Gastrocnemius medialis (tissue), 4 donors: ENCODE measurements around the gene RNU1-1. TPM values are rescaled to one million over a fixed set of nuclear protein-coding genes. Genes with fewer than 3 reads are reported as not detected.
"Not testable (repeated sequence)": the region's sequence is repeated elsewhere in the genome, so short reads cannot be mapped to it uniquely, and the experiment has no call there.

Source experiments
- ATAC-seq, 2 donors: fragments of 150-250 bp; one replicate each; pipeline ENCODE4 v1.9.1; 2016
- DNase-seq, 2 donors: peaks; one replicate each; pipeline ENCODE4 v3.0.0-alpha.2; 2019
- H3K27ac ChIP-seq, 4 donors: fragments of 200-600 bp; sonication (generic); 1 replicate in 1 of 4; 2 replicates in 3 of 4; pipeline ENCODE4 v1.5.1; 2016 to 2018; ENCODE audit warnings: mild to moderate bottlenecking in 2 of 4, moderate library complexity in 1 of 4
- H3K27me3 ChIP-seq, 3 donors: fragments of 200-600 bp; sonication (generic) in 2 of 3; 1 replicate in 1 of 3; 2 replicates in 2 of 3; pipeline versions ENCODE4 v1.5.1 to v1.6.0; 2016 to 2019; ENCODE audit warnings: mild to moderate bottlenecking in 1 of 3, moderate library complexity in 1 of 3
- H3K36me3 ChIP-seq, 2 donors: fragments of 200-600 bp; sonication (generic) in 1 of 2; one replicate each; pipeline ENCODE4 v1.5.1; 2017 to 2018
- H3K4me1 ChIP-seq, 2 donors: fragments of 200-600 bp; sonication (generic) in 1 of 2; one replicate each; pipeline ENCODE4 v1.5.1; 2016 to 2017; ENCODE audit warnings: mild to moderate bottlenecking in 2 of 2
- H3K4me3 ChIP-seq, 4 donors: fragments of 200-600 bp; sonication (generic) in 3 of 4; 1 replicate in 1 of 4; 2 replicates in 3 of 4; pipeline ENCODE4 v1.5.1; 2016 to 2019; ENCODE audit warnings: mild to moderate bottlenecking in 2 of 4
- H3K9me3 ChIP-seq, 3 donors: fragments of 200-600 bp; sonication (generic) in 2 of 3; 1 replicate in 1 of 3; 2 replicates in 2 of 3; pipeline ENCODE4 v1.5.1; 2016 to 2019
- in situ Hi-C, 4 donors: fragments of 200-750 bp; cut with MboI; loops; one replicate each; pipeline versions ENCODE4 v1.15.0 to v1.8.0; 2017; ENCODE audit warnings: low sequenced_read_pairs in 4 of 4
- intact Hi-C: fragments of 100-400 bp; cut with DNase I; formaldehyde crosslinking; loops from one replicate; pipeline ENCODE4 v1.15.1; 2023; ENCODE audit warnings: low total_unique reads
- total RNA-seq, 4 donors: library from RNA; depleted of rRNA; stranded (reverse); fragments of >200 nt; gene quantifications; one replicate each; pipeline versions ENCODE4 v1.1.0 to v1.2.3, GENCODE V29; 2016
- TF ChIP-seq, protein P1 (sequence below), 5 experiments: fragments of 450-650 bp in 3 of 5; fragments of 200-600 bp in 2 of 5; sonication (generic) in 2 of 5; IDR thresholded peaks in 4 of 5; conservative IDR thresholded peaks in 1 of 5; 1 replicate in 4 of 5; 2 replicates in 1 of 5; pipeline ENCODE4 v1.5.1; 2016 to 2019; ENCODE audit warnings: antibody characterized with exemption in 5 of 5, mild to moderate bottlenecking in 3 of 5, moderate library complexity in 3 of 5

The RNU1-1 gene
- total RNA-seq, 4 donors from 2014 or later, result under 0.01 TPM; not detected in 3

DNA sequence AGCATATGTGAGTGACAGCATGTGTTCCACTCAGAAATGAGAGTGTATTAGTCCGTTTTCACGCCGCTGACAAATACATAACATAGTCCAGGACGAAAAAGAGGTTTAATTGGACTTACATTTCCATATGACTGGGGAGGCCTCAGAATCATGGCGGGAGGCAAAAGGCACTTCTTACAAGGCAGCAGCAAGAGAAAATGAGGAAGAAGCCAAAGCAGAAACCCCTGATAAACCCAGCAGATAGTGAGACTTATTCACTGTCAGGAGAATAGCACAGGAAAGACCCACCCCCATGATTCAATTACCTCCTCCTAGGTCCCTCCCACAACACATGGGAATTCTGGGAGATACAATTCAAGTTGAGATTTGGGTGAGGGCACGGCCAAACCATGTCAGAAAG lies 23.4 kb upstream of the RNU1-1 start:
- H3K4me3 ChIP-seq, H3K4me1 ChIP-seq: not testable (repeated sequence)

DNA sequence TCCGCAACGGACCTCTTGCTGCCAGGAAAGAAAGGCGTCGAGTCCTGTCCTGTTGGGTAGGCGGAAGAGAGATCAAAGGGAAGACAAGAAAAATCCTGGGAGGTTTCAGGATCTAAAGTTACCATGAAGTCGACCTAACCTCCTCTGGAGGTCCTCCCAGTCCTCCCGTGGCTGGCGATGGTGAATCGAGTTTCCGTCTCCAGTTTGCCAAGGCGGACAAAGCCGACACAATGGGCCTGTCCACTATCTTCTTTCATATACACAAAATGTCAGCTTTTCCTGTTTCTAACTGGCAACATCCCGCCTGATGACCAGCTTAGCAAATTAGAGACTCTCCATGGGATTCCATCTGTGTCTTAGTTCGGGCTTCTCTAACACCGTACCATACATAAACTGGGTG lies 22.7 kb upstream of the RNU1-1 start:
- H3K4me3 ChIP-seq, H3K27ac ChIP-seq, H3K36me3 ChIP-seq, intact Hi-C loops, H3K9me3 ChIP-seq, H3K4me1 ChIP-seq, ATAC-seq, in situ Hi-C loops, DNase-seq: not testable (repeated sequence)
- peaks cover 15 to 25% (median 23%) of the 10 kb centered on the region in 3 donors for H3K27me3 ChIP-seq

More for the DNA sequence above, 23.4 kb upstream of the RNU1-1 start:
- peaks cover 13 to 17% (median 16%) of the 10 kb centered on the region in 3 donors for H3K27me3 ChIP-seq
- ATAC-seq, H3K36me3 ChIP-seq, H3K9me3 ChIP-seq, in situ Hi-C loops, intact Hi-C loops, H3K27ac ChIP-seq, DNase-seq: not testable (repeated sequence)

DNA sequence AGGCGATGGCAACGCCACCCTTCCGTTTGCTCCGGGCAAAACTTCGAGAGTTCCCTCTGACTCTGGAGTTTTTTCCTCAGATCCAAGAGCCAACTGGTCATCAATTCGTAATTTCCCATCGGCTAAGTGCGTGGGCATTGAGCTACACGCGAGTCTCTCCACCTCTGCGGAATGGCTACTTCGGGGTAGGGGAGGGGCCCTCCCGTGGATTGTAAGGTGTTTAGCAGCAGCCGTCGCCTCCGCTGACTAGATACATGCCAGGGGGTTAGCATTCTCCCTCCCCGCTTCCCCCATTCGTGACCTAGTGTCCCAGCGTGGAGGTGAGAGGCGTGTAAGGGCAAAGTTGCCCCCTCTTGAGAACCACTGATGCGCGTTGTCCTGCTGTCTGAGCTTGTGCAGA lies 21.8 kb upstream of the RNU1-1 start:
- in situ Hi-C loops, H3K27ac ChIP-seq, ATAC-seq, H3K4me1 ChIP-seq, intact Hi-C loops, H3K9me3 ChIP-seq, H3K4me3 ChIP-seq, DNase-seq, H3K36me3 ChIP-seq: not testable (repeated sequence)
- H3K27me3 ChIP-seq, result peaks cover 21 to 32% (median 30%) of the 10 kb centered on the region in 3 donors

DNA sequence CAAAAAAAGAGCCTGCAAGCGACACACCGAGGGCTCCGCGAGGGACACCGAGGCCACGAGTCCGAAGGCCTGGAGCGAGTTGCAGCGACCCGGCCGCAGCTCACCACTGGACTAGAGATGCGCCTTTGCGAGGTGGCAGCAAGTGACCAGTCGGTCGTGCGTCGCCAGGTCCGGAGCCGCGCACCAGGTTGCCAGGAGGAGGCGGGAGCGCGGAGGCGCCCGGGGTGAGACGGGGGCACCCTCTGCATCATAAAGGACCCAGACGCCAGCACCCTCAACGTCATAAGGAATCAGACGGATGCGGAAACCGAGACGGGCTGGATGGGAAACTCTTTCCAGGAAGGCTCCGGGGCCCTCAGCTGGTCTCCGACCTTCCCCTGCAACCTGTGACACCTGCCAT lies 21.4 kb upstream of the RNU1-1 start:
- intact Hi-C loops, H3K36me3 ChIP-seq, H3K9me3 ChIP-seq, H3K4me1 ChIP-seq, DNase-seq, ATAC-seq, in situ Hi-C loops, H3K27ac ChIP-seq: not testable (repeated sequence)
- peak overlapping the region in 3 of 4 donors; percentile 25 to 34 (median 27) for H3K4me3 ChIP-seq
- H3K27me3 ChIP-seq, result peaks cover 21 to 32% (median 30%) of the 10 kb centered on the region in 3 donors

DNA sequence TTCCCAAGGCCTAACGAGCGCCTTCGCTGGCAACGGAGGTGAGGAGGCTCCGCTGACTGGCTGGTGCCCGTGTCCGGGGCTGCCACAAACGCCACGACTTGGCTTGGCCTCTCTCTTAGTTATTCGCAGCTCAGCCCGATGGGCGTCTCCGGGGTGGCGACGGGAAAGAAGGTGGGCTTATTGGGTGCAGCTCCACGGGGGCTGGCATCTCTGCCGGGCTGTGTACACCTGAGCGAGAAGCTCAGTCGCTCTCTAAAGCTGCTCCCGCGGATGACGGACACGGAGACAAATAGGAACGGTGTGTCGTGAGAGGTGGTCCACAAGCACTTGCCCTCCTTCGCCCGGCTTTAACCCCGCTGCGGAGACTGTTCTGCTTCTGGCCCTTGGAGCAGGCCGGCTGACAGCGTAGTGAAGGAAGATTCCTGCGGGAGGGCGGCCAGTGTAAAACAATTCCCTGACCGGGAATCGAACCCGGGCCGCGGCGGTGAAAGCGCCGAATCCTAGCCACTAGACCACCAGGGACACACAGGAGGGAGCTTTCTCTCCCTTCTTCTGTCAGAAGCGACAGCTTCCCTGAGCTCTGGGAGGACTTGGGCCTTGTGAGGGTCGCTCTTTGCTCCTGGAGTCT lies 20.9 kb upstream of the RNU1-1 start:
- DNase-seq (peak in 1 of 2 donors; percentile 25), ATAC-seq (peak; percentile 45 to 61)
- H3K4me1 ChIP-seq, H3K9me3 ChIP-seq, H3K36me3 ChIP-seq, in situ Hi-C loops, intact Hi-C loops, H3K27ac ChIP-seq: not testable (repeated sequence)
- H3K27me3 ChIP-seq, result peaks cover 21 to 32% (median 30%) of the 10 kb centered on the region in 3 donors
- peak overlapping the region in 3 of 4 donors; percentile 25 to 34 (median 27) for H3K4me3 ChIP-seq

DNA sequence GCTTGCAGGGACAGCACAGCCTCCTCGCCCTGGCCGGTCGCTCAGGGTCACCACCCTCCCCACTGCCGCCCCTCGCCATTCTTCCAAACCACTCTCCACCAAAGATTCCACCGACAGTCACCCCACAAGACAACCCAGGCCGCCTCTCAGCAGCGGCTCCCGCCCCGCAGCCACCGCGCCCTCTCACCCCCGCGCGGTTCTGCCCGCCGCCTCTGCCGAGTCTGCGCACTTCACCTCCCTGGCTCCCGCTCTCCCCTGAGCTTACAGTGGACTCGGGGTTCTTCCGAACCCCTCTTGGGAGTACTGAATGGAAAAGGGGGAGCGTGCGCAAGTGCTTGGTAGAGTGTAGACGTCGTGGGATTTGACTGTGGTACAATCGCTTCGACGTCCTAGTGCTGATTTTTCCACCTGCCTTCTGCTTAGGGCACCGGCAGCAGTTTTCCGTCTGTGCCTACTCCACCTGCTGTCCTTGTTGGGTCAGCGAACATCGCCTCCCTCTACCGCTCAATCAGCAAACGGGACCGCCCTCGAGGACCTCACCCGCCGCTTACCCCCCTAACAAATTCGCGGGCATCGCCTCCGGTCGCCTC lies 20.2 kb upstream of the RNU1-1 start:
- H3K27ac ChIP-seq, intact Hi-C loops, H3K36me3 ChIP-seq, in situ Hi-C loops, ATAC-seq, H3K9me3 ChIP-seq, H3K4me1 ChIP-seq, DNase-seq: not testable (repeated sequence)
- H3K27me3 ChIP-seq, result peaks cover 21 to 32% (median 30%) of the 10 kb centered on the region in 3 donors
- peak overlapping the region in 1 of 4 donors; percentile 34 for H3K4me3 ChIP-seq

DNA sequence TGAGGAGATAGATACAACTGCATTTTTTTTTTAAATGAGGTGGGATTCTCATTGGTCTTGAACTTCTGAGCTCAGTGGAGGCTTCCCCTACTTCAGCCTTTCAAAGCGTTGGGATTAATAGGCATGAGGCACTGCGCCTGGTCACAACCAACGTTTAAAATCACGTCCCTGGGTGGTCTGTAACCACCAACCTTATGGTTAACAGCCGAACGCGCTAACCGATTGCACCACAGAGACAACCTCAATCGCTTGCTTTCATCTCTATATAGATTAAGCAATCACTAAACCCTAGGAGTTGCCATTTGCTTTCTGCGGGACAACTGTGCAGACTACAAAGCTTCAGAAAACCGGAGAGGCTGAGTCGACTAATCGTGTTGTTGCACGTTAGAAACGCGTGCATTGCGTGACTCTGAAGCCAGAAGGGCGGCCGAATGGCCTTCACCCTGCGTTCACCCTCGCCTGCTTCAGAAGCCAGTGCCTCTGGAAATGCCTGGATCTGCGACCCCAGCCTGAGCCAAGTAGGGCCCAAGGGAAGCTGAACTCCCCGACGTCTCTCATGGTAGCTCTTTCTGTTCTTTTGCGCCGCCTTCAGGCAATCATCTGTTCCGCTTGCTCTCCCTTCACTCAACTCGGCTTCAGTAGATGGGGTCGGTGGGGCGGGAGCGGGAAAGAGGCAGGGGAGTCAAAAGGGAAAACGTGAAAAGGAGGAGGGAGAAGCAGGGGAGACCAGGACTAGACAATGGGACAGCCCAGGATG lies 18.3 kb upstream of the RNU1-1 start:
- DNase-seq, H3K27ac ChIP-seq, H3K9me3 ChIP-seq, intact Hi-C loops, H3K4me3 ChIP-seq, H3K4me1 ChIP-seq, in situ Hi-C loops, H3K36me3 ChIP-seq, ATAC-seq: not testable (repeated sequence)
- TF ChIP-seq, protein P1, sequence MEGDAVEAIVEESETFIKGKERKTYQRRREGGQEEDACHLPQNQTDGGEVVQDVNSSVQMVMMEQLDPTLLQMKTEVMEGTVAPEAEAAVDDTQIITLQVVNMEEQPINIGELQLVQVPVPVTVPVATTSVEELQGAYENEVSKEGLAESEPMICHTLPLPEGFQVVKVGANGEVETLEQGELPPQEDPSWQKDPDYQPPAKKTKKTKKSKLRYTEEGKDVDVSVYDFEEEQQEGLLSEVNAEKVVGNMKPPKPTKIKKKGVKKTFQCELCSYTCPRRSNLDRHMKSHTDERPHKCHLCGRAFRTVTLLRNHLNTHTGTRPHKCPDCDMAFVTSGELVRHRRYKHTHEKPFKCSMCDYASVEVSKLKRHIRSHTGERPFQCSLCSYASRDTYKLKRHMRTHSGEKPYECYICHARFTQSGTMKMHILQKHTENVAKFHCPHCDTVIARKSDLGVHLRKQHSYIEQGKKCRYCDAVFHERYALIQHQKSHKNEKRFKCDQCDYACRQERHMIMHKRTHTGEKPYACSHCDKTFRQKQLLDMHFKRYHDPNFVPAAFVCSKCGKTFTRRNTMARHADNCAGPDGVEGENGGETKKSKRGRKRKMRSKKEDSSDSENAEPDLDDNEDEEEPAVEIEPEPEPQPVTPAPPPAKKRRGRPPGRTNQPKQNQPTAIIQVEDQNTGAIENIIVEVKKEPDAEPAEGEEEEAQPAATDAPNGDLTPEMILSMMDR (IDR thresholded peaks at IDR 0.05 in 4 of 5, conservative IDR thresholded peaks at IDR 0.05 in 1 of 5), result peak in 1 of 5 experiments; percentile 15
- H3K27me3 ChIP-seq, result peaks cover 21 to 32% (median 27%) of the 10 kb centered on the region in 3 donors

DNA sequence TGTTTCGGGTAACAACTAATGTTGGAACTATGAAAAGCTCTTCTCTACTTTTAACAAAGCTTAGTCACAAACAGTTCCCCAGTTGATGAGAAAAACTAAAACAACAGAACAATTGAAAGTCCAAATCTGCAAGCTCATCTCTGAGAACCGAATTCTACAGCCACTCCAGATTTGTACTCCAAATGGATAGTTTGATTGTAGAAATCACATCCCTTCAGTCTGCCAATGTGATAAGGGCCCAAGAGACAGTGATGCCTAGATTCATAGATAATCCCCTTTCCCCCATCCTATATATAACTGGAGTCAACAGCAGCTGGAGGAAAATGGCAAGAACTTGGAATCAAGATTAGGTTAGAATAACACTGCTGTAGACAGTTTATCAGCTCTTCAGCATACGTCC lies 14.3 kb upstream of the RNU1-1 start:
- H3K4me3 ChIP-seq, ATAC-seq, in situ Hi-C loops, intact Hi-C loops, H3K4me1 ChIP-seq, H3K9me3 ChIP-seq, DNase-seq, H3K36me3 ChIP-seq, H3K27ac ChIP-seq: not testable (repeated sequence)
- H3K27me3 ChIP-seq, result peaks cover 7 to 15% (median 15%) of the 10 kb centered on the region in 3 donors

DNA sequence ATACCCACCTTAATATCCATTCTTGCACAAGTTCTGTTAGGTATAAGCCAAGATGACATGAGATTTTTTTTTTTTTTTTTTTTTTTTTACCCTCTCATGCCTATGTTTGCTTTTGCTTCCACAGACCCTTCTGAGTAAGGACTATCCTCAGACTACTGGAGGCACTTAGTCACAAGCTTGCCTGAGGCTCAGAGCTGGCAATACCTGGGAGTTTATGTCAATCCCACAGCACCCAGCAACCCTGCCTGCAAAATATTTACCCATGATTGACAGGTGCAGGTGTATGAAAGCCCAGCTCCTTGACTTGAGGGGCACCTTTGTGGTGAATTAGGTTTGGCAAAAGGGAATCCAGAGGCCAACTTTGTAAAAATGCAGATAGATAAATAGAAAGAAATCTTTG lies 11.7 kb upstream of the RNU1-1 start:
- in situ Hi-C loops, H3K4me3 ChIP-seq, intact Hi-C loops, H3K9me3 ChIP-seq, H3K4me1 ChIP-seq, H3K27ac ChIP-seq, H3K27me3 ChIP-seq, H3K36me3 ChIP-seq: not testable (repeated sequence)
- DNase-seq (peak in 1 of 2 donors; percentile 63), ATAC-seq (peak in 1 of 2 donors; percentile 61)

DNA sequence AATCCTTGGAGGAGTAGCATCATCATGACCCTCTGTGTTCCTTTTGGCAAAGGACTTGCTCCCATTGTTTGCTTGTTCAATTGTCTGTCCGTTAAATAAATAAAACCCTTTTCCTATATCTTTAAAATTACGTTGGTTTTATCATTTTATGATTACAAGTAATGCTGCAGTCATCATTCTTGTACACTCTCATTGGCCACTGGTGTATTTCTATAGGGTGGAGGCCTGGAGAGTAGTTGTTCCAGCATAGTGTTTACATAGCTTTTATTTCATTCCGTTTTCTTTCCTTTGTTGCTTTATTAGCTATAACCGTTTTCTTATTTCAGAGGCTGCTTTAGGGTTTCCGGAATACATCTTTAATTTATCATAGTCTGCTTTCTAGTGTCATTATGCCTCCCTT lies 7.6 kb upstream of the RNU1-1 start:
- H3K27me3 ChIP-seq, result peaks cover 5 to 26% (median 15%) of the 10 kb centered on the region in 3 donors
- in situ Hi-C loops, result loop anchor here in 1 of 4 donors (25.0 kb wide), 1 partner anchor 116 kb away; no protein-coding TSS in a partner anchor
- intact Hi-C loops, result not testable (repeated sequence)

More for the DNA sequence above, 7.6 kb upstream of the RNU1-1 start:
- H3K9me3 ChIP-seq, H3K36me3 ChIP-seq, H3K4me3 ChIP-seq, ATAC-seq, H3K4me1 ChIP-seq, H3K27ac ChIP-seq, DNase-seq: not testable (repeated sequence)
